IPS-15b (cell line): ENCODE data around the gene PHKB.

Experiments used
- H3K27me3 ChIP-seq: one replicate; pipeline ENCODE4 v1.6.1; 2013; ENCODE audit warnings: low read length; ENCODE audit not compliant: control insufficient read depth, insufficient read depth
- H3K36me3 ChIP-seq: one replicate; pipeline ENCODE4 v1.6.1; 2013; ENCODE audit warnings: low read length; ENCODE audit not compliant: control insufficient read depth, insufficient read depth
- H3K4me1 ChIP-seq: one replicate; pipeline ENCODE4 v1.6.1; 2013; ENCODE audit warnings: mild to moderate bottlenecking, low read length; ENCODE audit not compliant: control insufficient read depth, insufficient read depth
- H3K4me3 ChIP-seq: one replicate; pipeline ENCODE4 v1.5.1; 2013; ENCODE audit warnings: low read depth, low read length
- H3K9ac ChIP-seq: one replicate; pipeline ENCODE4 v1.6.1; 2013; ENCODE audit warnings: low read depth, mild to moderate bottlenecking, low read length
- H3K9me3 ChIP-seq: one replicate; pipeline ENCODE4 v1.6.1; 2013; ENCODE audit warnings: mild to moderate bottlenecking, low read length; ENCODE audit not compliant: control insufficient read depth, insufficient read depth

Gene PHKB

DNA sequence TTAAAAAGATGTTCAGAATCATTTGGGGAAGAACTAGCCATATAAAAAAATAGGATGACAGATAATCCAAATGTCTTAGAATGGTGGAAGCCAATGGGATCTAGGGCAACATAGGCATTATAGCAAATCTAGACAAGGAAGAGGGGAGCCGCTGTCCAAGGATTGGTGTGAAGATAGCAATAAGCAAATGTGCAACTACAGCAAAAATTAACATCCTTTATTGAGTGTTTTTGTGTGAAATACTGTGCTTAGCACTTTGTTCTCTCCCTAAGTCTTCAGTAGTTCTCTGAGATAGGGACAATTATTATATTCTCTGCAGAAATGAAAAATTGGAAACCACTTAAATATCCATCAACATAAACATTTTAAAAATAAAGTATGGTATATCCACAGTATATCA lies 177.0 kb downstream of the PHKB start:
- H3K36me3 ChIP-seq = peaks cover 2% of the 10 kb centered on the region
- no peaks in the 10 kb centered on the region for H3K4me1 ChIP-seq
- no peaks in the 10 kb centered on the region for H3K27me3 ChIP-seq
- H3K9me3 ChIP-seq = no peaks in the 10 kb centered on the region
- no peak overlapping the region for H3K4me3 ChIP-seq
- no peak overlapping the region for H3K9ac ChIP-seq

DNA sequence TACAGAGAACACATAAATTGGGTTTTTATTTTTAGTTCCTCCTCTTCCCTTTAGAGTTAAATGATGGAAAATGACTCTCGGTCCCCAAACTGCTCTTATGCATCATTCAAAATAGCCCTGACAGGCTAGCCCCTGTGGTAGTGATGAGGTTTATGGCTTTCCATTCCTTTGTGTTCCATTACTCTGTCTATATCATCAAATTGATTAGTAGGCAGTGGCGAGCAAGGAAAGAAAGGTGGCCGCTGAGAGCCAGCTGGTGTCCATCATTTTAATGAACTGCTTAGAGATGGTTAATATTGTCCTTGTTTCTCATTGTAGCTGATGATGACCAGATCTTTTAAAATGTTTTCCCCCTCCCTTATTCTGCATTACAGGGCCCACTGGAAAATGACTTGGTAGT lies 179.5 kb downstream of the PHKB start:
- H3K36me3 ChIP-seq = peaks cover 2% of the 10 kb centered on the region
- no peaks in the 10 kb centered on the region for H3K27me3 ChIP-seq
- no peak overlapping the region for H3K4me3 ChIP-seq
- no peak overlapping the region for H3K9ac ChIP-seq
- no peaks in the 10 kb centered on the region for H3K4me1 ChIP-seq
- H3K9me3 ChIP-seq = no peaks in the 10 kb centered on the region

DNA sequence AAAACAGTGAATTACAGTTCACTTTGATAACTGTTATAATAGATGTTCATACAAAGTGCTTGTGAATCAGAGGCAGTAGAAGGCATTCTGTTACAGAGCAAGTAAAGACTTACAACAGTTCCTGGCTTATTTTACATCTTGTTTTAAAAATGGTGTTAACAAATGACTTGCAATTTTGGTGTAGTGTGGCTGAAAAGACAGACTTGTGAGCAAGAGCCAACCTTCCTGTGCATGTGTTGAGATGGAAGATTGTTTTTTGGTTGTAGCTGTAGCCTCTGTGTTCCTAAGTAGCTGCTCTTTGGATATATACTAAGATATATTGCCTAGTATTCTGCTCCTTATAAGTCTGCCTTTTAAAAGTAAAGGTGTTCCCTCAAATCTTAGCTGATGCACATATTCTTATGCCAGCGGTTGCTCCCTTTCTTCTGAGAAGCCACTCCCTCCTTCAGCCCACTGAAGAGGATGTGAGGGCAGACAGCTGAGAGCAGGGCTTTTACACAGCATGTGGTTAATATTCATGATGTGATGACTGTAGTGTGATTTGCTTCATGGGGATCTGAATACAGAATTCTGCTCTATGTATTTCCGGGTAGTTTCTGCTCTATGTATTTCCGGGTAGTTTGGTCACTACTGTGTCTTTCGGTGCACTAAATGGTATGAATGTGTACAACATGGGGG lies 182.3 kb downstream of the PHKB start:
- H3K36me3 ChIP-seq = peaks cover 2% of the 10 kb centered on the region

DNA sequence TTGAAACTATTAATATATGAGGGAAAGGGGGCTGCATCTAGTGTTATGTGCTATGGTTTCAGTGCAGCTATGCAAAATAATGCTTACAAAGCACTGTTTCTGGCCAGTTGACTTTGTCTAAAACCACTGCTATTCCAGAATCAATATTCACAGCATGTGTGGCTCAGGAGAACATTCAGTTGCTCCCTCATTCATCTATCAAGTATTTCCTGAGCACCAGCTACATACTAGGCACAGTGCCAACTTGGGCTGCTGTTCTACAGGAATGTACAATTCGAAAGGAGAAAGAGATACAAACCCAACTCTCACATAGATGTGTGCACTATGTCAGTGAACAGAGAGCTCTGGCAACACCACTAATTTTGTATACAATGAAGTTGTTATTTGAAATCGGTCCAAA lies 183.0 kb downstream of the PHKB start:
- Histone ChIP-seq H3K4me3 (no peak overlapping the region), H3K27me3 (no peaks in the 10 kb centered on the region), H3K9ac (no peak overlapping the region), H3K4me1 (no peaks in the 10 kb centered on the region), H3K9me3 (no peaks in the 10 kb centered on the region), H3K36me3 (peaks cover 2% of the 10 kb centered on the region)

More for the DNA sequence above, 182.3 kb downstream of the PHKB start:
- Histone ChIP-seq H3K27me3 (no peaks in the 10 kb centered on the region), H3K9me3 (no peaks in the 10 kb centered on the region), H3K9ac (no peak overlapping the region), H3K4me3 (no peak overlapping the region), H3K4me1 (no peaks in the 10 kb centered on the region)

DNA sequence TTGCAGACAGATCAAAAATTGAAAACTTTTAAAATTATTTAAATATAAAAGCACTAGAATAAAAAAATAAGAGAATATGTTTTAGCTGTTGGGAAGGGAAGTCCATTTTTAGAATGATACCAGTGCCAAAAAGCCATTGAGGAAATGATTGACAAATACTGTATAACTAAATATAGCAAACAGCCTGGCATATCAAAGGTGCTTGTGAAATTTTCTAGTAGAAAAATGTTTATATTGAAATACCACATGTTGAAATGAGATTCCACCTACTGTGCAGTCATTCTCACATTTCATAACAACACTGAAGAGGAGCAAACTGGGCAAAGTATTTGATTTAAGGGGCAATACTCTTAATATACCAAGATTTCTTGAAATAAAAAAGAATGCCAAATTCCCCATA lies 183.5 kb downstream of the PHKB start:
- H3K9ac ChIP-seq = no peak overlapping the region
- H3K4me1 ChIP-seq = no peaks in the 10 kb centered on the region
- peaks cover 2% of the 10 kb centered on the region for H3K36me3 ChIP-seq
- H3K4me3 ChIP-seq = no peak overlapping the region
- no peaks in the 10 kb centered on the region for H3K9me3 ChIP-seq
- no peaks in the 10 kb centered on the region for H3K27me3 ChIP-seq

DNA sequence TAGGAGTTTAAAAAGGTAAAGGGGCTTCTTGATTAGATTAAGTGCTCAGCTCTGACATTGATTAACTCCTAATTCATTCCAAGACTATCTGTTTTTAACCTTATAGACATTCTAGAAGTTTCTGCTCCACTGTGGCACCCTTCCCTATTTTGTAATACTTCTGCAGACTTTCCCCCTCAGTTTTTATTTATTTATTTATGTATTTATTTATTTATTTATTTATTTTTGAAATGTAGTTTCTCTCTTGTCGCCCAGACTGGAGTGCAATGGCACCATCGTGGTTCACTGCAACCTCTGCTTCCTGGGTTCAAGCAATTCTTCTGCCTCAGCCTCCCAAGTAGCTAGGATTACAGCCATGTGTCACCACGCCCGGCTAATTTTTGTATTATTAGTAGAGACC lies 185.8 kb downstream of the PHKB start:
- H3K27me3 ChIP-seq = no peaks in the 10 kb centered on the region
- peaks cover 2% of the 10 kb centered on the region for H3K36me3 ChIP-seq
- no peaks in the 10 kb centered on the region for H3K4me1 ChIP-seq

DNA sequence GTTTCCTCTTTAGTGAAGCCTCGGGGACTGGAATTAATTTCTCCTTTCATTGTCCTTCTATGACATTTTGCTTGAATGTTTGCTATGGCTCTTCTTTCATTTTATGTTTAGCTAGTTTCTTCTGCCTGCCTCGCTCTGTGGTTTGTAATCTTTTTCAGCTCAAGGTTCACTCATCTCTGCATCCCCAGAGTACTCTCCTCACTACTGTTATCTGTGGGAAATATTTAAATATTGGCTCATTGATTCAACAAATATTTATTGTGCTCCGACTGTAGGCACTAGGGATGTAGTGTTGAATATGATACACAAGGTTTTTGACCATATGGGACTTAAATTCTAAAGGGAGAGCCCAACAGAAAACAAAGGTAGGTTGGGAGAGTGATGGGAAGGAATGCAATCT lies 195.9 kb downstream of the PHKB start:
- H3K9me3 ChIP-seq = no peaks in the 10 kb centered on the region
- H3K27me3 ChIP-seq = no peaks in the 10 kb centered on the region
- H3K9ac ChIP-seq = no peak overlapping the region
- H3K4me1 ChIP-seq = no peaks in the 10 kb centered on the region
- no peaks in the 10 kb centered on the region for H3K36me3 ChIP-seq
- no peak overlapping the region for H3K4me3 ChIP-seq

More for the DNA sequence above, 185.8 kb downstream of the PHKB start:
- Histone ChIP-seq H3K4me3 (no peak overlapping the region), H3K9me3 (no peaks in the 10 kb centered on the region), H3K9ac (no peak overlapping the region)

DNA sequence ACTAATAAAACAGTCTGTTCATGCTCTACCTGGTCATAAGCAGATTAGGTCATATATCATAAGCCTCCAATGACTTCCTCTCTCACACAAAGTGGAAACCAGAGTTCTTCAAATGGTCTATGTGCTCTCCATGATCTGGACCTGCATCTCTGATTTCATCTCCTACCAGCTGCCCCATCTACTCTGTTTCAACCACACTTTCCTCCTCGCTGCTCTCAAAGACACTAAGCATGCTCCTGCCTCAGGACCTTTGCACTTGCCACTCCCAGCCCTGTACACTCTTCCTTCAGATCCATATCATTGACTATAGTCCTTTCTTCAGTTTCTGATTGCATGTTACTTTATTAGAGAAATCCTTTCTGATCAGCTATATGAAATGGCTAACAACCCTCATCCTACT lies 196.8 kb downstream of the PHKB start:
- no peaks in the 10 kb centered on the region for H3K36me3 ChIP-seq
- no peaks in the 10 kb centered on the region for H3K9me3 ChIP-seq
- H3K4me1 ChIP-seq = no peaks in the 10 kb centered on the region
- no peaks in the 10 kb centered on the region for H3K27me3 ChIP-seq
- no peak overlapping the region for H3K9ac ChIP-seq
- H3K4me3 ChIP-seq = no peak overlapping the region

DNA sequence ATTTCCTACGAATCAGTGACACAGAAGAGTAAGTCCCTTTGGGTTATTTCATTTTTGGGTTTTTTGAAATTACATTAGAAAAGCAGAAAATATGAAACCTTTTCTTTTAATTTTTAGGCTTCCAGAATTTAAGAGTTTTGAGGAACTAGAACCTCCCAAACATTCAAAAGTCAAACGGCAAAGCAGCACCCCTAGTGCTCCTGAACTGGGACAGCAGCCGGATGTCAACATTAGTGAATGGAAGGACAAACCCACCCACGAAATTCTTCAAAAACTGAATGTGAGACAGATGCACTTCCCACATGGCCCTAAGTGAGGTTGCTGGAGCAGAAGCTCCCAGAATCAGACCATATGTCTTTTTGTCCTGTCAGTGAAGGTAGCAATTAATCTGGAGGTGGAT lies 199.4 kb downstream of the PHKB start:
- no peak overlapping the region for H3K9ac ChIP-seq
- no peaks in the 10 kb centered on the region for H3K9me3 ChIP-seq
- H3K4me1 ChIP-seq = no peaks in the 10 kb centered on the region
- H3K27me3 ChIP-seq = no peaks in the 10 kb centered on the region
- H3K36me3 ChIP-seq = no peaks in the 10 kb centered on the region
- no peak overlapping the region for H3K4me3 ChIP-seq

DNA sequence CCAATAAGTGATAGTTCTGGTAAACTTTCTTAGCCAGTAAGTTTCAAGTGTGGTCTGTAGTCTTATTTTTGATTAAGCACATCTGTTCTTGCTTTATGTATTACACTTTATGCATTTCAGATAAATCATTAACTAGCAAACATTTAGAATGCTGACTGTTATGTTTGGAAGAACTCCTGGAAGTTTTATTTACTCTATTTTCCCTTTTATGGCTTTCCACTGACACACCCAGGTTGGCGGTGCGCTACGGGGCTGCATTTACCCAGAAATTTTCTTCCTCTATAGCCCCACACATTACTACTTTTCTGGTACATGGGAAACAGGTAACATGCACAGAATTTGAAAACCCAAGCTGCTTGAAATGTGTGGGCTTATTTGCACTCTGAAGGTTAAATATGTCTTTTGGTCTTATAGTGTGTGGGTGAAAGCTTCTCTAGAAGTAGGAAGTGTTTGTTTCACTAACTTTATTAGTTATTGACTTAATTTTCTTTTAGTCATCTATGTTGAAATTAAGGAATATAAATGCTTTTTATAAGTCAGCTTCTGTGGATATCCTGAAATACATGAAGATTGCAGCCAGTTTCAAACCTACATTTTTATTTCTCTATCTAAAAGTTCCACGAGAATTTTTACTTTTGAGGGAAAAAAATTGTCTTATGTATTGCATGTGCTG lies 203.7 kb downstream of the PHKB start:
- no peak overlapping the region for H3K9ac ChIP-seq
- H3K36me3 ChIP-seq = no peaks in the 10 kb centered on the region
- H3K27me3 ChIP-seq = no peaks in the 10 kb centered on the region
- H3K9me3 ChIP-seq = no peaks in the 10 kb centered on the region
- no peaks in the 10 kb centered on the region for H3K4me1 ChIP-seq
- H3K4me3 ChIP-seq = no peak overlapping the region

DNA sequence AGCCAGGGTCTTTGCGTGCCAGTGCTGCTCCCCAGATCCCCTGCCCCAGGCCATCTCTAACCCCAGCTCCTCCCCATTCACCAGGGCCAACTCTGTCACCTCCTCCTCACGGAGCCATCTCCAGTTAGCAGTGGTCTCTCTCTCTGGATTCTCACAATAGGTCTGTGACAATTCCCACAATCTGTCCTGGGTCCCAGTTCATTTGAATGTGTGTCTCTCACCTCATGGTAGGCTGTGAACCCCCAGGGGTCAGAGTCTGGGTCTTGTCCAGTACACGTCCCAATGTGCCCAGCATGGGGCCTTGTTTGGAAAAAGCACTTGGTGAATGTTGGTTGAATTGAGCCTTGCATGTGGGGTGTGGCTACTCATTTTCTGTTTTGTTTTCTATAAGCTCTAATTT lies 205.3 kb downstream of the PHKB start:
- Histone ChIP-seq H3K9me3 (no peaks in the 10 kb centered on the region), H3K9ac (no peak overlapping the region), H3K4me1 (no peaks in the 10 kb centered on the region), H3K27me3 (no peaks in the 10 kb centered on the region), H3K36me3 (no peaks in the 10 kb centered on the region), H3K4me3 (no peak overlapping the region)

DNA sequence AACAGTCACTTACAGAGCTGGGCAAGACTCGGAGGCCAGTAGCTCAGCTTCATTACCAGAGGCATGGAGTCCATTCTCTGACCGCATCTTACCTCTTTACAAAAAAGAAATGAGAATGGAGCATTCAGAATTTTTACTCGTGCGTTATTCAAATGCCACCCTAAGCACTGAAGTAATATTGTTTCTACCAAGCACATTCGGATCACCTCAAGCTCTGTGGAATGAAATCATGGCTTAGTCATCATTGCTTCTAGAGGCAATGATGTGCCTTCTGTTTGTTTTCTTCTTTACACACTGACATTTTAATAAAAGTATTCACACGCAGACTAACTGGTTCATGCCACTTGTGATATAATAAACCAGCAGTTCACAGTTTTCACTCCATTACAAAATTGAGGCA lies 206.8 kb downstream of the PHKB start:
- H3K36me3 ChIP-seq = no peaks in the 10 kb centered on the region
- no peaks in the 10 kb centered on the region for H3K27me3 ChIP-seq
- no peak overlapping the region for H3K4me3 ChIP-seq
- no peak overlapping the region for H3K9ac ChIP-seq
- H3K9me3 ChIP-seq = no peaks in the 10 kb centered on the region
- H3K4me1 ChIP-seq = no peaks in the 10 kb centered on the region
